ENCODE measurements around the gene RGS11.
"Not testable (repeated sequence)": the region's sequence is repeated elsewhere in the genome, so short reads cannot be mapped to it uniquely, and the experiment has no call there.

The RGS11 gene

GRCh38 chr16:279531-279930, 3.8 kb upstream of the RGS11 start:
- no peak for DNase-seq

- peak; percentile 87 for DNase-seq
Measured at GRCh38 chr16:278863-279366, 3.2 kb upstream of the RGS11 start.

- no peak for DNase-seq
Measured at GRCh38 chr16:276426-277077, 808 bp upstream of the RGS11 start.

GRCh38 chr16:275041-275641, 603 bp downstream of the RGS11 start:
- no peak for DNase-seq

- no peak for DNase-seq
Measured at GRCh38 chr16:273547-274421, 2.0 kb downstream of the RGS11 start.

- no peak for DNase-seq
Measured at GRCh38 chr16:272633-273546, 2.9 kb downstream of the RGS11 start.

- DNase-seq = no peak
Measured at GRCh38 chr16:270381-271255, 5.1 kb downstream of the RGS11 start.

- DNase-seq = no peak
Measured at GRCh38 chr16:269061-269796, 6.5 kb downstream of the RGS11 start.

DNA sequence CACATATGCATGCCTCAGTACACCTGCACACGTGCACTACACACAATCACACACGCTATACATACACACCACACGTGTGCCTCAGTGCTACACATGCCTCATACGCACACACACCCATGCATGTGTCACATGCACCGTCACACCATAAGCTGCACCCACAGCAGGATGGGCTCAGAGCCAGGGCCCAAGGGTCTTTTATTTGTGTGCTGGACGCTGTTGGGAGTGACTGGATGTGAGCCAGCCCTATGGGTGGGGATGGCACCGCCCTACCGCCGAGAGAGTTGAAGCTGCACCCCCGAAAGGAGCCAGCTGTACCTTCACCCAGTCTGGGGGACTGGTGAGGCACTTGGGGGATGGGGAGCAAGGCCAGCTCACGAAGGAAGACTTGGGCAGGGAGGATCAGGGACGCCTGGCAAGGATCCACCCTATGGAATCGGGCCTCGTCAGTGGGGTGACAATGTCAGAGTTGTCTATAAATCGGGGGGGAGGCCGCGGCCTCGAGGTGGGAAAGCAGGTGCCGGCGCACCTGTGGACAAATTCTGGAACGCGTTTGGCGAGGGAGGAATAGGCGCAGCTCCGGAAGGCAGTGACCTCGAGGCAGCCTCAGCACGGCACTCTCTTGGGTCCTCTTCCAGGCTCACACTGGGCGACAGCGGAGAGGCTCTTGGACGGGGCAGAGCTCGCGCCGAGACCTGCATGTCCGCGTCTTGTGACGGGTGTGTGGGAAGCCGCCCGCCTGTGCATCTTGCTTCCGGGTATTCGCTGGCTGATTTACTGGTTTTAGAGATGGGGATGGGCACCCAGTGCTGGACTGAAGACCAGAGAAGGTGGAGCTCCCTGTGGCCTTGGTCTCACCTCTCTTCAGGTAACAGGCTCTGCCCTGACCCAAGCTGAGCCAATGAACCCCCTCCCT, 7.3 kb downstream of the RGS11 start:
- DNase-seq = no peak

DNA sequence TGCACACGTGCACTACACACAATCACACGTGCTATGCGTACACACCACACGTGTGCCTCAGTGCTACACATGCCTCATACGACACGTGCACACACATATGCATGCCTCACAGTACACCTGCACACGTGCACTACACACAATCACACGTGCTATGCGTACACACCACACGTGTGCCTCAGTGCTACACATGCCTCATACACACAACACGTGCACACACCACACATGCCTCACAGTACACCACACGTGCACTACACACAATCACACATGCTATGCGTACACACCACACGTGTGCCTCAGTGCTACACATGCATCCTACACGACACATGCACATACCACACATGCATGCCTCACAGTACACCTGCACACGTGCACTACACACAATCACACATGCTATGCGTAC, 8.2 kb downstream of the RGS11 start:
- not testable (repeated sequence) for DNase-seq

DNA sequence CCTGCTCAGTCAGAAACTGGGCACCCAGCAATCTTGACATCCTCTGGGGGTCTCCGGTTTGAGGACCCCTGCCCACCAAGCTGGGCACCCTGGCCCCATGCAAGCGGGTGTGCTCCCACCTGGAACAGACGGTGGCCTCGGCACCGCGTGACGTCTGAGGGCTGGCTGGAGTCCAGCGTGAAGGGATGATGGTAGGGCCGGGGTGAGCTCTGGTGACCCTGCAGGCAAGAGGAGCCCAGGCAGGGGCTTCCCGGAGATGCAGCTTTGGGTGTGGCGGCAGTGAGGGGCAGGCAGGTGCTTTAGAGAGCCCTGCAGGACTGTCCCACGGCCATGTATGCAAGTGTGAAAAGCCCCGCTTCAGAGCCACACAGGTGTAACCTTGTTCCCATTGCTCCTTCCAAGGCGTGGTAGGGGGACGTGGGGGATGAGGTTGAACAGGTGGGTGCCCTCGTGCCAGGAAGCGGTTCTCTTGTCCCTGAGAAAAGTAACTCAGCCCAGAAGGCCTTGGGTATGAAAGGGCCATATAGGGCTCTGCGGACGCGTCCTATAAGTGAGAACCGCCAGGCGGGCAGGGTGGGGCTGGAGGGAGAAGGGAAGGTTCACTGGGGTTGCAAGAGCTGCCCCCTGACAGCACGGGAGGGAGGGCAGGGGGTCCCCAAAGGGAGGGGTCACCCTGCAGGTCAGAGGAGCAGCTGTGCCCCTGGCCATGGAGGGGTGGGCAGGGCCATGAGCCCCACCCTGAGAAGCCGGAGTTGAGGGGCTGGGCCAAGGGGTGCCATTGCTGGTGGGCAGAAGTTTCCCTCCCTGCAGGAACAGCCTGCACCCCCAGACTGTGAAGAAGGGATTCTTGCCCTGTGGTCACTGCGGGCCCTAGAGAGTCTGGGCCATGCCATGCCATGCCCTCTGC, 9.2 kb downstream of the RGS11 start:
- DNase-seq = no peak

- no peak for DNase-seq
Measured at GRCh38 chr16:265711-266110, 10.0 kb downstream of the RGS11 start.

DNA sequence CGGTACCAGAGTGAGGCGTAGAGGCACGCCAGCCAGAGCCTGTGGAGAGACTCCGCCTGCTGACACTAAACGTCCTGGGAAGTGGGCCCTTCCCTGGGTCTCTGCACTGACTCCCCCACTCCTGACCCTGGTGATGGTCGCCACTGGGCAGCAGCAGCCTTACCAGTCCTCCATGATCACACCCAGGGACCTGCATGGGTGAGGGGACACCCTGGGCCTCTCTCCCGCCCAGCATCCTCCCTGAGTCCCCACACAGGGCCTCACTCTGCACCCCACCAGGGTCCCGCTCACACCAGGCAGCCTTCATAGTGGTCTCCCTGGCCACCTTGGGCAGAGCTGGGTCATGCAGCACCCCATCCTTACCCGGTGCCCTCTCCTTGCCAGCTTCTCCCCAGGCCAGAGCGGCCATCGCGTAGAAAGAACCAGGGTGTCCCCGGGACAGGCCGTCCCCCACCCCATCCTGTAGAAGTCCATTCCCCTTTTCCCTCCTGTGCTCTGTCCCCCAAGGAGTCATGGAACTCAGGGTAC, 10.7 kb downstream of the RGS11 start:
- no peak for DNase-seq

DNA sequence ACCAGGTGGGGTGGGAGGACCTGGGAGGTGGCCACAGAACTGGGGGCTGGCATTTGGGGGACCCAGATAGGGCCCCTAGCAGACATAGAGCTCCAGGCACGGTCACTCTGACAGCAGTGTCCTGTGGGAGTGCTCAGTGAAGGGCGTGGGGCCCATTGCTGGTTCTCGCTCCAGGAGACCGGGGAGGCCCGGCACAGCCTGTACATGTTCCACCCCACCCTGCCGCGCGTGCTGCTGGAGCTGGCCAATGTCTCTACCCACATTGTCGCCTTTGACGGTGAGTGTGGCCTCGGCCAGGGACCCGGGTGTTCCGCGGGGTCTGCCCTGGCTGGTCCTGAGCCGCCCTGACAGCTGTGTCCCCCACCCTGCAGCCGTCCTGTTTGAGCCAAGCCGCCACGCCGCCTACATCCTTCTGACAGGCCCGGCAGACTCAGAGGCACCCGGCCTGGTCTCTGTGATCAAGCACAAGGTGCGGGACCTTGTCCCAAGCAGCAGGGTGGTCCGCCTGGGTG, 11.2 kb downstream of the RGS11 start:
- no peak for DNase-seq

- DNase-seq = no peak
Measured at GRCh38 chr16:263944-264343, 11.8 kb downstream of the RGS11 start.

GRCh38 chr16:263182-263774, 12.5 kb downstream of the RGS11 start:
- DNase-seq = no peak

DNA sequence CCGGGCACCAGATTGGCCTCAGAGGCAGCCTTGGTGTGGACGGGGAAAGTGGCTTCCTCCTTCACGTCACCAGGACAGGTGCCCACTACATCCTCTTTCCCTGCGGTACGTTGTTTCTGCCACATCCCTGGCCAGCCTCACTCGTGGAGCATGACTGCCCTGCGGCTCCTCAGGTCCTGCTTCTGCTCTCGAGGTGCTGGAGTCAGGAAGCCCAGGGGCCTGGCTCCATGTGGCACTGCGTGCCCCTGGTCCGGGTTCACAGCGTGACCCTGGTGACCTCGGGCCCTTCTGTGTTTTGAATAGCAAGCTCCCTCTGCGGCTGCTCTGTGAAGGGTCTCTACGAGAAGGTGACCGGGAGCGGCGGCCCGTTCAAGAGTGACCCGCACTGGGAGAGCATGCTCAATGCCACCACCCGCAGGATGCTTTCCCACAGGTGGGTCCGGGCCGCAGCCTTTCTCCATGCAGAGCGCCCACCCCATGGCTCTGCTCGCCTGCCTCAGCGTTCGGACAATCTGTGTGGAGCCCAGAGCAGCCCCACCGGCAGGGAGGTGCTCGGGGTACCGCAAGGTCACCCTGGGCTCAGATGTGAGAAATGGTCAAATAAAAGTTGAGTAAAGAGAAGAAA, 13.5 kb downstream of the RGS11 start:
- DNase-seq = no peak
